ENCODE data around the gene SP4.

- no peak for TF ChIP-seq NFRKB (IDR thresholded peaks at IDR 0.05)
- TF ChIP-seq ELF4 (IDR thresholded peaks at IDR 0.05) = no peak
- TF ChIP-seq SUZ12 (IDR thresholded peaks at IDR 0.05) = no peak
- no peak for TF ChIP-seq ARNT (IDR thresholded peaks at IDR 0.05)
- TF ChIP-seq PKNOX1 (IDR thresholded peaks at IDR 0.05) = no peak
- TF ChIP-seq BHLHE40 (IDR thresholded peaks at IDR 0.05; ENCODE audit: borderline replicate concordance) = no peak
- no peak for TF ChIP-seq HDGF (IDR thresholded peaks at IDR 0.05; ENCODE audit: borderline replicate concordance)
- no peak for TF ChIP-seq FOXM1 (IDR thresholded peaks at IDR 0.05; ENCODE audit: borderline replicate concordance)
- TF ChIP-seq SP1 (IDR thresholded peaks at IDR 0.05) = no peak
- TF ChIP-seq FOXK2 (IDR thresholded peaks at IDR 0.05) = no peak
- TF ChIP-seq L3MBTL2 (conservative IDR thresholded peaks at IDR 0.05) = no peak
- TF ChIP-seq FOXA1 (IDR thresholded peaks at IDR 0.05) = no peak
Observed at GRCh38 chr7:21448974-21449373, 21.1 kb downstream of the SP4 start.
